Measurements from ENCODE around the gene FGD2. TPM values are rescaled to one million over a fixed set of nuclear protein-coding genes. Genes with fewer than 3 reads are reported as not detected.

Gene FGD2
- total RNA-seq, 1 donor from 2014 or later: 56.9 TPM

DNA sequence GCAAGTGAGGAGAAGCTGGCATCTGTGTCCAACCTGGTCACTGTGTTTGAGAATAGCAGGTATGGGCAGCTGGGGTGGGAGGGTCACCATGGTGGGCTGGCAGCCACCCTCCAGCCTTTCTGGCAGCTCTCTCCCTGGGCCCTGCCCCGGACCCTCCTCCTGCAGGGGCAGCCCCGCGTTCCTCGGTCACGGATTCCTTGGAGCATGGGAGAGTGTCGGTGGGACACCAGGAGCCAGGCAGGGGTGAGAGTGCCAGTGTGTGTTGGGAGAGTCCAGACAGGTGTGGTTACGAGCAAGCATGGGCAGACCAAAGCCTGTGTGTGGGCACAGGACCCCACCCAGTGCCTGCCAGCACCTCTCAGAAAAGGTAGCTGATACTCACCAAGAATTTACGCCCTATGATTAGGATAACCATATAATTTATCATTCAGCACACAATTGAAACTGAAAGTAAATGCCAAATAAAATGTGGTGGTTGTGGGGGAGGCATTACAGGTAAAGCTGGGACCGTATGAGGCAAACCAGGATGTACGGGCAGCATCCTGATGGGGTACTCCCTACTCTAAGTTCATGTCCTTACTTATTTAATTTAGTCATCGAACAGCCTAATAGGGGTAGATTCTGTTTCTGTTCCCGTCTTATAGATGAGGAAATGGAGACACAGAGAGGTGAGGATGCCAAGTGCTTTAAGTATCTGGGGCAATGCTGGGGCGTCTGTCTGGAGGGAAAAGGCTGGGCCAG is 542 bp downstream of the FGD2 start:
- no peak for ATAC-seq
- intact Hi-C loops (cut with DNase I): no loop called here
- TF ChIP-seq, protein P1, sequence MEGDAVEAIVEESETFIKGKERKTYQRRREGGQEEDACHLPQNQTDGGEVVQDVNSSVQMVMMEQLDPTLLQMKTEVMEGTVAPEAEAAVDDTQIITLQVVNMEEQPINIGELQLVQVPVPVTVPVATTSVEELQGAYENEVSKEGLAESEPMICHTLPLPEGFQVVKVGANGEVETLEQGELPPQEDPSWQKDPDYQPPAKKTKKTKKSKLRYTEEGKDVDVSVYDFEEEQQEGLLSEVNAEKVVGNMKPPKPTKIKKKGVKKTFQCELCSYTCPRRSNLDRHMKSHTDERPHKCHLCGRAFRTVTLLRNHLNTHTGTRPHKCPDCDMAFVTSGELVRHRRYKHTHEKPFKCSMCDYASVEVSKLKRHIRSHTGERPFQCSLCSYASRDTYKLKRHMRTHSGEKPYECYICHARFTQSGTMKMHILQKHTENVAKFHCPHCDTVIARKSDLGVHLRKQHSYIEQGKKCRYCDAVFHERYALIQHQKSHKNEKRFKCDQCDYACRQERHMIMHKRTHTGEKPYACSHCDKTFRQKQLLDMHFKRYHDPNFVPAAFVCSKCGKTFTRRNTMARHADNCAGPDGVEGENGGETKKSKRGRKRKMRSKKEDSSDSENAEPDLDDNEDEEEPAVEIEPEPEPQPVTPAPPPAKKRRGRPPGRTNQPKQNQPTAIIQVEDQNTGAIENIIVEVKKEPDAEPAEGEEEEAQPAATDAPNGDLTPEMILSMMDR (IDR thresholded peaks at IDR 0.05): no peak
- H3K9me3 ChIP-seq: no peaks in the 10 kb centered on the region
- H3K36me3 ChIP-seq: no peaks in the 10 kb centered on the region
- H3K4me3 ChIP-seq: peak overlapping the region; percentile 47
- peak overlapping the region; percentile 73 for H3K27ac ChIP-seq
- DNase-seq: no peak
- H3K27me3 ChIP-seq: no peaks in the 10 kb centered on the region
- H3K4me1 ChIP-seq: no peaks in the 10 kb centered on the region

DNA sequence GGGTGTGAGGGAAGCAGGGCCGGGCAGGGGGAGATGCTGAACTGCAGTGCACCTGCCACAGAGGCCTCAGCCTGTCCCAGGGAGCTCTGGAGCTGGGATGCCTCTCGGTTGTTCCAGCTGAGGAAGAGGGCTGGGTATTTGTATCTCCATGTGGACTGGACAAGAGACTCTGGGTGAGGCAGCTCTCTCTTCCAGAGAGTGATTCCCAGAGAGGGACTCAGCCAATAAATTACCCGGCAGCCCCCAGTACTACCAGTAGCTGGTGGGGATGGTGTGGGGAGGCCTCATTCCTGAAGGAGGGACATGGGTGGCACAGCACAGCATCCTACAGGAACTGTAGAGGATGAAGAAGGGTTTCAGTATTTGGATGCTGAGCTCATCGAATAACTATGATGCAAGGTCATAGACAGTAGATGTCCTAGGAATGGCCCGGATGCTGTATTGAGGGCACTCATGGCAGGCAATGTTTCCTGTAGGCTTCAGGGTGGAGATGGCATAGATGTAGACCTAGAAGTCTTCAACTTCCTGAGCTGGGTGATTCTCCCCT is 1.4 kb downstream of the FGD2 start:
- Histone ChIP-seq H3K27ac (peak overlapping the region; percentile 72), H3K4me3 (peak overlapping the region; percentile 47), H3K4me1 (no peaks in the 10 kb centered on the region), H3K36me3 (no peaks in the 10 kb centered on the region), H3K9me3 (no peaks in the 10 kb centered on the region), H3K27me3 (no peaks in the 10 kb centered on the region)
- intact Hi-C loops (cut with DNase I): no loop called here
- TF ChIP-seq, protein P1 (IDR thresholded peaks at IDR 0.05): no peak
- ATAC-seq (peak; percentile 20), DNase-seq (no peak)

DNA sequence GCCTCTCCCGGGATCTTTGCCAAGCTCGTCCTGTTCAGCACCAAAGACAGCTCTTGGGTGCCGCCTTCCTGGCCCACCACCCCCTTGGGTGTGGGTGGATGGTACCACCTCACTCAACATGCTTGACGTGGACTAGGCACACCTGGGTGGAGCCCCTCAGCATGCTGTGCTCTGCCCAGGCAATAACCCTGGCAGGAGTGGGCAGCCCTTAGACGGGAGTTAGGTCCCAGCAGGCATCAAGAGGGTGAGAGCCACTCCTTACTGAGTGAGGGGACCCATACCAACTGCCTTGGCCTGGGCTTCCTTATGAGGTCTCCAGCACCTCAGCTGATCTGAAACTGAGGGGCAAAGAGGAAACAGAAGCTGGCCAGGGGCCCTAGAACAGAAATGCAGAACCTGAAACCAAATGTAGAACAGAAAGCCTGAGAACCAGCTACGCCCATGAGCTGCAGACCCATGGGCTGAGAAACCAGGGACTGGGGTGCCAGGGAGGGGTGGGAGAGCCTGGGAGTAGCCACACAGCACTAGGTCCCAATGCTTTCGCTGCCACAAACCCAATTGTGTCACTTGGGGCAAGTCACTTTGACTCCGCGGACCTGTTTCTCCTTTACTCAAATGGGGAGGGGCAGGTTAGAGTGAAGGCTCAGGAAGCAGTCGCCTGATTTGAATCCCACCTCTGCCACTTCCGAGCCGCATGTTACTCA is 2.0 kb downstream of the FGD2 start:
- Histone ChIP-seq H3K36me3 (no peaks in the 10 kb centered on the region), H3K27ac (peak overlapping the region; percentile 72), H3K4me1 (no peaks in the 10 kb centered on the region), H3K27me3 (no peaks in the 10 kb centered on the region), H3K4me3 (peak overlapping the region; percentile 47), H3K9me3 (no peaks in the 10 kb centered on the region)
- intact Hi-C loops (cut with DNase I): no loop called here
- peak; percentile 74 for ATAC-seq
- DNase-seq: peak; percentile 65
- TF ChIP-seq, protein P1 (IDR thresholded peaks at IDR 0.05): no peak

DNA sequence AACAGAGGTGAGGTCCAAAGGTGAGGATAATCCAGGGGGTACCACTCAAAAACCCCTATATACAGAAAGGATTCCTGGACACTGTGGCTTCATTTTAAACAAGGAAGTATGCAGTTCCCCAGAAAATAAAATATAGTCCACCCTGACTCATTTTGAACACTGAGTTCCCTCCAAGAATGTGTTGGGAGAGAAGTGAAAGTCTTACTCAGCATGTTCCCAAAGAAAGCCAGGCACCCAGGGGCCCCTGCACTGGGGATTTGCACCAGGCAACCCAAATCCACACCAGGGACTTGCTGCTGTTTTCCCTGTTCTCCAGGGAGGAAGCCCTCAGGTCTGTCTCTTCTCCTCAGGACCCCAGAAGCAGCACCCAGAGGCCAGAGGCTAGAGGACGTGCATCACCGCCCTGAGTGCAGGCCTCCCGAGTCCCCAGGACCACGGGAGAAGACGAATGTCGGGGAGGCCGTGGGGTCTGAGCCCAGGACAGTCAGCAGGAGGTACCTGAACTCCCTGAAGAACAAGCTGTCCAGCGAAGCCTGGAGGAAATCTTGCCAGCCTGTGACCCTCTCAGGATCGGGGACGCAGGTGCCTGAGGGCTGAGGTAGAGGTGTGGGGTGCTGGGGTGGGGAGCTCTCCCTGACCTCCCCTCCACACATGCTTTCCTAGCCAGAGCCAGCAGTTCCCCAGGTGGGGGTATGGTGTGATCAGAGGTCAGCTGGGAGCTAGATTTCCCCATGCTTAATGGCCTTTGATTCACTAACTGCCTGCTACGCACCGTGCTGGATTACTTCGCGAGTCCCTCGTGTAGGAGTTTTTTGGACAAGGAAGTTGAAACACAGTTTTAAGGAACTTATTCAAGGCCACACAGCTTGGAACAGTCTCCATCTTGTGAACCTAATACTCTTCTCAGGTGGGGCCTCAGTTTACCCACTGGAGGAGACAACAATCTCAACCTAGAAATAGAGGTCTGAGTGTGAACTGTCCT is 3.3 kb downstream of the FGD2 start:
- Histone ChIP-seq H3K4me1 (no peaks in the 10 kb centered on the region), H3K4me3 (peak overlapping the region; percentile 47), H3K36me3 (no peaks in the 10 kb centered on the region), H3K27me3 (no peaks in the 10 kb centered on the region), H3K9me3 (no peaks in the 10 kb centered on the region), H3K27ac (peak overlapping the region; percentile 63)
- DNase-seq: peak; percentile 61
- intact Hi-C loops (cut with DNase I): no loop called here
- TF ChIP-seq, protein P1 (IDR thresholded peaks at IDR 0.05): no peak
- ATAC-seq: peak; percentile 39

DNA sequence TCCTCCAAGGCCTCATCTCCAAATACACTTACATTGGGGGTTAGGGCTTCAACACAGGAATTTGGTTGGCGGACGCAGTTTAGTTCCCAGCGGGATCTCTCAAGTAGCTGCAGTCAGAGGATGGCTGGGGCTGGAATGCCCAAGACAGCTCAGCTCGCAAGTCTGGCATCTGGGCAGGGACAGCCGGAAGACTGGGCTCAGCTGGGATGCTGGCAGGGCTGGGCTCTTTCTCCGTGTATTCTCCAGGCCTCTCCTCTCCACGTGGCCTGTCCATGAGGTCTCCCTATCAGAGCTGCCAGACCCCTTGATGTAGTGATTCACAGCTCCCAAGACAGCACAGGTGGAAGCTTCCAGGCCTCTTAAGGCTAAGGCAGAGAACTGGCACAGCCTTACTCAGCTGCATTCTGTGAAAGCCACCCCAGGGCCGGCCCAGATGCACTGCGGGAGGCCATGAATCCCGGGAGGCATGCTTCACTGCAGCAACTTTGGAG is 5.0 kb downstream of the FGD2 start:
- DNase-seq: no peak
- Histone ChIP-seq H3K4me3 (no peak overlapping the region), H3K9me3 (no peaks in the 10 kb centered on the region), H3K4me1 (no peaks in the 10 kb centered on the region), H3K36me3 (no peaks in the 10 kb centered on the region), H3K27me3 (no peaks in the 10 kb centered on the region), H3K27ac (no peak overlapping the region)
- intact Hi-C loops (cut with DNase I): loop anchor here (10.0 kb wide), 2 partner anchors 126 to 246 kb away; partner anchors contain the start of gene C6orf89
- no peak for ATAC-seq
- TF ChIP-seq, protein P1 (IDR thresholded peaks at IDR 0.05): no peak

Measured in upper lobe of right lung (tissue), 1 donor.